Stimulated activated naive B cell treated with anti-CD40 and anti-IgM and Interleukin-4, amounts not matched to agents 10 μg/mL and 1 μg/mL and 100 μg/mL, for 72 hours (primary cell): Measurements from ENCODE around the gene FBXW10.
"Not testable (repeated sequence)": the region's sequence is repeated elsewhere in the genome, so short reads cannot be mapped to it uniquely, and the experiment has no call there.

Source experiments
- ATAC-seq, 2 donors: fragments of 150-1000 bp; cut with Tn5 transposase; replicated peaks; 2 replicates each; pipeline ENCODE4 v1.10.0; 2021; ENCODE audit warnings: moderate library complexity in 1 of 2
- DNase-seq: peaks from one replicate; pipeline ENCODE4 v3.0.0; 2021
- H3K27ac Mint-ChIP-seq: one replicate; pipeline ENCODE4 v1.8.0; 2022; ENCODE audit warnings: mild to moderate bottlenecking, mixed read lengths
- H3K27me3 Mint-ChIP-seq, 2 donors: one replicate each; pipeline ENCODE4 v1.8.0; 2022; ENCODE audit warnings: mixed read lengths in 2 of 2
- H3K36me3 Mint-ChIP-seq, 2 donors: one replicate each; pipeline ENCODE4 v1.8.0; 2022; ENCODE audit warnings: mixed read lengths in 2 of 2, mild to moderate bottlenecking in 1 of 2
- H3K4me1 Mint-ChIP-seq, 2 donors: one replicate each; pipeline ENCODE4 v1.8.0; 2022; ENCODE audit warnings: mixed read lengths in 2 of 2, mild to moderate bottlenecking in 1 of 2
- H3K4me3 Mint-ChIP-seq, 2 donors: one replicate each; pipeline ENCODE4 v1.8.0; 2022; ENCODE audit warnings: mild to moderate bottlenecking in 2 of 2, mixed read lengths in 2 of 2, moderate library complexity in 1 of 2
- H3K9me3 Mint-ChIP-seq, 2 donors: one replicate each; pipeline ENCODE4 v1.8.0; 2022; ENCODE audit warnings: mixed read lengths in 2 of 2, mild to moderate bottlenecking in 1 of 2

Gene FBXW10

GRCh38 chr17:18739616-18740391 lies 4.0 kb upstream of the FBXW10 start:
- H3K27me3 Mint-ChIP-seq, ATAC-seq, DNase-seq, H3K36me3 Mint-ChIP-seq, H3K4me3 Mint-ChIP-seq, H3K27ac Mint-ChIP-seq, H3K9me3 Mint-ChIP-seq, H3K4me1 Mint-ChIP-seq: not testable (repeated sequence)

GRCh38 chr17:18741228-18741627 lies 2.6 kb upstream of the FBXW10 start:
- H3K27me3 Mint-ChIP-seq, H3K4me3 Mint-ChIP-seq, DNase-seq, H3K4me1 Mint-ChIP-seq, H3K9me3 Mint-ChIP-seq, H3K36me3 Mint-ChIP-seq, H3K27ac Mint-ChIP-seq, ATAC-seq: not testable (repeated sequence)

DNA sequence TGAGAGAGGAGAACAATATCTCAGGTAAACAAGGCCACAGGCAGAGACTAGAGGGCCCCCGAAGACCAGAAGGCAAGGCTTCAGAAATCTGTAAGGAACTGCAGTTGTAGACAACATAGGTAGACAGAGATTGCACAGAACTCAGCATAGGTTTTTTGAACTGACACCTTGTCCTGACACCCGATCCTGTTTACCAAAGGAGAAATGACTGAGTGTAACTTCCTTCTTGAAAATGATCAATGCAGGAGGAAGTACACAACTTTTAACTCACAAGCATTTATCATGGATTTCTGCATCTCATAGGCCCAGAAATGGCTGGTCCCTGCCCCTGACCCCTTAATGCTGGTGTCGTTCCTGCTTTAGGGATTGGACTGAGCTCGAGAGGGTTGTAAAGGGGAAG lies 872 bp downstream of the FBXW10 start:
- H3K27me3 Mint-ChIP-seq, H3K9me3 Mint-ChIP-seq, H3K27ac Mint-ChIP-seq, H3K4me3 Mint-ChIP-seq, H3K4me1 Mint-ChIP-seq, ATAC-seq, H3K36me3 Mint-ChIP-seq, DNase-seq: not testable (repeated sequence)

DNA sequence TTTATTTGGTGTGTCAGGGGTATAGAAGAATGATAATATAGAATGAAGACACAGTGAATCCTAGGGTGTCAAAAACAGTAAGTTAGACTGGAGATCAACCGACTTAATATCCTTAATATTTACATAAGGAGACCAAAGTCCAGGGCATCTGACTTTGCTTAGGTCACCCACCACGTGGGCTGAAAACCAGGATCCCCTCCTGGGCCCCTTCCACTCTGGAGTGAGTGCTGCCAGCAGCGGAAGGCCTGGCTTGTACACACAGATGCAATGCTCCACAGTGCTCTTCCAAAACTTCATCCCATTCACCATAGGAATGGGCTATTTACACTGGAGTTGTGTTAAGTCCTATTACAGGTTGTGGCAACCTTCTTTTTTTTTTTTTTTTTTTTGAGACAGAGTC lies 2.7 kb downstream of the FBXW10 start:
- not testable (repeated sequence) for H3K36me3 Mint-ChIP-seq, DNase-seq
- peaks cover 1 to 10% of the 10 kb centered on the region in 2 donors for H3K4me1 Mint-ChIP-seq

GRCh38 chr17:18747501-18747900 lies 3.6 kb downstream of the FBXW10 start:
- not testable (repeated sequence) for DNase-seq, H3K9me3 Mint-ChIP-seq, H3K27me3 Mint-ChIP-seq, H3K4me3 Mint-ChIP-seq, ATAC-seq, H3K36me3 Mint-ChIP-seq, H3K27ac Mint-ChIP-seq
- peaks cover 1 to 11% of the 10 kb centered on the region in 2 donors for H3K4me1 Mint-ChIP-seq

More for the DNA sequence above, 2.7 kb downstream of the FBXW10 start:
- H3K4me3 Mint-ChIP-seq, H3K27me3 Mint-ChIP-seq, ATAC-seq, H3K27ac Mint-ChIP-seq, H3K9me3 Mint-ChIP-seq: not testable (repeated sequence)

- not testable (repeated sequence) for H3K4me3 Mint-ChIP-seq, DNase-seq, ATAC-seq, H3K9me3 Mint-ChIP-seq, H3K27ac Mint-ChIP-seq, H3K36me3 Mint-ChIP-seq
- Mint-ChIP-seq H3K4me1 (peaks cover 1 to 11% of the 10 kb centered on the region in 2 donors), H3K27me3 (peaks cover 0 to 11% of the 10 kb centered on the region in 2 donors)
These were observed 6.4 kb downstream of the FBXW10 start for GRCh38 chr17:18750242-18750641.

- H3K4me1 Mint-ChIP-seq = peaks cover 1 to 11% of the 10 kb centered on the region in 2 donors
- not testable (repeated sequence) for H3K4me3 Mint-ChIP-seq, DNase-seq, H3K27ac Mint-ChIP-seq, H3K27me3 Mint-ChIP-seq, H3K36me3 Mint-ChIP-seq, H3K9me3 Mint-ChIP-seq, ATAC-seq
These were observed 10.1 kb downstream of the FBXW10 start for GRCh38 chr17:18753829-18754409.

- not testable (repeated sequence) for H3K4me3 Mint-ChIP-seq, H3K4me1 Mint-ChIP-seq, H3K36me3 Mint-ChIP-seq, H3K27me3 Mint-ChIP-seq, H3K9me3 Mint-ChIP-seq, H3K27ac Mint-ChIP-seq
- ATAC-seq (peak; percentile 60 to 78), DNase-seq (peak; percentile 8)
These were observed 12.1 kb downstream of the FBXW10 start for GRCh38 chr17:18755969-18756368.

- not testable (repeated sequence) for H3K27ac Mint-ChIP-seq, H3K27me3 Mint-ChIP-seq, H3K4me1 Mint-ChIP-seq, H3K36me3 Mint-ChIP-seq, H3K9me3 Mint-ChIP-seq, H3K4me3 Mint-ChIP-seq, DNase-seq, ATAC-seq
These were observed 13.7 kb downstream of the FBXW10 start for GRCh38 chr17:18757368-18758044.

- ATAC-seq, H3K4me3 Mint-ChIP-seq, H3K4me1 Mint-ChIP-seq, H3K27me3 Mint-ChIP-seq, H3K27ac Mint-ChIP-seq, DNase-seq, H3K36me3 Mint-ChIP-seq, H3K9me3 Mint-ChIP-seq: not testable (repeated sequence)
These were observed 14.5 kb downstream of the FBXW10 start for GRCh38 chr17:18758344-18758743.

GRCh38 chr17:18760221-18760620 lies 16.4 kb downstream of the FBXW10 start:
- not testable (repeated sequence) for H3K36me3 Mint-ChIP-seq, H3K4me3 Mint-ChIP-seq, H3K4me1 Mint-ChIP-seq, ATAC-seq, H3K27me3 Mint-ChIP-seq, H3K27ac Mint-ChIP-seq, DNase-seq, H3K9me3 Mint-ChIP-seq

DNA sequence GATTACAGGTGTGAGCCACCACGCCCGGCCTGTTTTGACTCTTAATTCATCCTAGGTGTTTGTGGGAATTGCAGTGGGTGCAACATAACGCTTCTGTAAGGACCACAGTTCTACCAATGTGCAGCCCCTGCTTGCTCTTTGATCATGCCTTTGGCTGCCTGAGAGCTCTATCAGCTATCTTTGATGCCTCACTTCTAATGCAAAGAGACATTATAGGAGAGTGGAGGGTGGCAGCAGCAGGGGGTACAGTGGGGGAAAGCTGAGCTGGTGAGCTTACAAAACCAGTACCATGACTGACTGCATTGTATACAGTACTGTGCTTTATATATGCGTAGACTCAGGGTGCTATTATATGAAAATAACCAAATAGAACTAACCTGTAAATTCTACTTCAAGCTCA lies 26.7 kb downstream of the FBXW10 start:
- H3K27me3 Mint-ChIP-seq = peaks cover 11 to 26% of the 10 kb centered on the region in 2 donors
- ATAC-seq, H3K4me1 Mint-ChIP-seq, H3K27ac Mint-ChIP-seq, H3K9me3 Mint-ChIP-seq, H3K36me3 Mint-ChIP-seq, DNase-seq, H3K4me3 Mint-ChIP-seq: not testable (repeated sequence)

GRCh38 chr17:18771066-18771465 lies 27.2 kb downstream of the FBXW10 start:
- peaks cover 11 to 29% of the 10 kb centered on the region in 2 donors for H3K27me3 Mint-ChIP-seq
- ATAC-seq, H3K4me3 Mint-ChIP-seq, DNase-seq, H3K27ac Mint-ChIP-seq, H3K36me3 Mint-ChIP-seq, H3K4me1 Mint-ChIP-seq, H3K9me3 Mint-ChIP-seq: not testable (repeated sequence)

- Mint-ChIP-seq H3K36me3 (no peaks in the 10 kb centered on the region), H3K27me3 (peaks cover 11 to 29% of the 10 kb centered on the region in 2 donors), H3K9me3 (no peaks in the 10 kb centered on the region), H3K27ac (no peak overlapping the region), H3K4me3 (no peak overlapping the region), H3K4me1 (peaks cover 0 to 2% of the 10 kb centered on the region in 2 donors)
- DNase-seq (no peak), ATAC-seq (no peak)
These were observed 28.6 kb downstream of the FBXW10 start for GRCh38 chr17:18772471-18772870.
